HG03159 (cell line): ENCODE measurements around the gene CEP78.

Experiments used
- ATAC-seq: cut with Tn5 transposase; IDR thresholded peaks from one replicate; pipeline ENCODE4 v1.9.1; 2021; ENCODE audit warnings: mild to moderate bottlenecking, moderate library complexity; ENCODE audit not compliant: unreplicated experiment

The CEP78 gene

GRCh38 chr9:78303377-78304062 is 67.6 kb downstream of the CEP78 start:
- ATAC-seq = no peak

- no peak for ATAC-seq
These were observed 68.5 kb downstream of the CEP78 start for GRCh38 chr9:78304357-78304756.

- no peak for ATAC-seq
These were observed 70.6 kb downstream of the CEP78 start for GRCh38 chr9:78306222-78307076.

GRCh38 chr9:78307360-78307759 is 71.5 kb downstream of the CEP78 start:
- no peak for ATAC-seq

DNA sequence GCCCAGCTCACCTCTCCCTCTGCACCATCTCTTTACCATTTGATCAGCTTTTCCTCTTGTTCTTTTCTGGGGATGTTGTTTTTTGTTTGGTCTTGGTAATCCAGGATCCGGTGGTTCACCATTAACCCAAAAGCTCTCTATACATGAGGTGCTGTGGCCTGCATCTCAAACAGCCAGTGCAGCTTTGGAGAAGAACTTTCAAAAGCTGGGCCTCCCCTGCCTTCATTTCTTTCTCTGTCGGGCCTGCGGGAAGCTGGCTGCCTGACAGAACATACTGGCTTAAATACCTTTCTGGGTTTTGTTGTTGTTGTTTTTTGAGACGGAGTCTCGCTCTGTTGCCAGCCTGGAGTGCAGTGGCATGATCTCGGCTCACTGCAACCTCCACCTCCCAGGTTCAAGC is 73.2 kb downstream of the CEP78 start:
- ATAC-seq = no peak

DNA sequence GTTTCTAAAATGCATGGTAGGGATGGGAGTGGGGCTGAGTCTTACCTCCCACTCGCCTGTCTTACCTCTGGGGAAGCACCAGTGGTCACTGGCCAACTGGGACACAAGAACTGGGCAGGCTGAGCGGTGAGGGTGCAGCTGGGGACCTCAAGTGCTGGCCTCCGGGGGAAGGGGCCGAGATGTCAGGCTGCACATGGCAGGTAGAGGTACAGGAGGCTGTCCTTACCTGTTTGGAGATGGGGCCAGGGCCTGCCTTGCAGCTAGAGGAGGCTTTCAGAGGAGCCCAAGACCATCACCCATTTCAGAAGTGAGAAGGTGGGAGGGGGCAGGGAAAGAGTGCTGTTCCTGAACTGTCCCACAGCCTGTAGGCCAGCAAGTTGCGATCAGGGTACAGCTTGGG is 75.2 kb downstream of the CEP78 start:
- ATAC-seq = no peak

DNA sequence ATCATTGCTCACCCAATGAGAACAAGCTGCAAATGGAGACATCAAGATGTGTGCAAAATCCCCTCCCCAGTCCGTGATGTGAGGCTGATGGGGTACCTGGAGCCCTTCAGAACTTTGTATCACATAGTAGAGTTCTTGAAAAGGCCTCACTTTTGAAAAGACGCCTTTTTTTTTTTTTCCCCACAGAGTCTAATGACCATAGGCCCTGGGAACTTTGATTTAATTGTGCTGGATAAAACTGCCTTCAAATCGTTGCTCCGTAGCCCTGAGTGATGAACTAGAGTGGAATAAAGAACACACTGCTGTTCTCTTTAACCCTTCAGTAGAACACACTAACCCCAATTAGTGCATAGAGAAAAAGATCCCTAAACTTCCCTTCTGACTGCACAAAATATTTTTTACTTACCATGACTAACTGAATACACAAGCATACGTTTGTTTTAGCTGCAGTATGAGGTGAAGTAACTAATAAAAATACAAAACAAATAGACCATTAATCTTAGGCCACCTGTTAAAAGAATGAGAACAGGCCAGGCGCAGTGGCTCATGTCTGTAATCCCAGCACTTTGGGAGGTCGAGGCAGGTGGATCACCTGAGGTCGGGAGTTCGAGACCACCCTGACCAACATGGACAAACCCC is 76.1 kb downstream of the CEP78 start:
- ATAC-seq = no peak

GRCh38 chr9:78314550-78314949 is 78.7 kb downstream of the CEP78 start:
- ATAC-seq = no peak

DNA sequence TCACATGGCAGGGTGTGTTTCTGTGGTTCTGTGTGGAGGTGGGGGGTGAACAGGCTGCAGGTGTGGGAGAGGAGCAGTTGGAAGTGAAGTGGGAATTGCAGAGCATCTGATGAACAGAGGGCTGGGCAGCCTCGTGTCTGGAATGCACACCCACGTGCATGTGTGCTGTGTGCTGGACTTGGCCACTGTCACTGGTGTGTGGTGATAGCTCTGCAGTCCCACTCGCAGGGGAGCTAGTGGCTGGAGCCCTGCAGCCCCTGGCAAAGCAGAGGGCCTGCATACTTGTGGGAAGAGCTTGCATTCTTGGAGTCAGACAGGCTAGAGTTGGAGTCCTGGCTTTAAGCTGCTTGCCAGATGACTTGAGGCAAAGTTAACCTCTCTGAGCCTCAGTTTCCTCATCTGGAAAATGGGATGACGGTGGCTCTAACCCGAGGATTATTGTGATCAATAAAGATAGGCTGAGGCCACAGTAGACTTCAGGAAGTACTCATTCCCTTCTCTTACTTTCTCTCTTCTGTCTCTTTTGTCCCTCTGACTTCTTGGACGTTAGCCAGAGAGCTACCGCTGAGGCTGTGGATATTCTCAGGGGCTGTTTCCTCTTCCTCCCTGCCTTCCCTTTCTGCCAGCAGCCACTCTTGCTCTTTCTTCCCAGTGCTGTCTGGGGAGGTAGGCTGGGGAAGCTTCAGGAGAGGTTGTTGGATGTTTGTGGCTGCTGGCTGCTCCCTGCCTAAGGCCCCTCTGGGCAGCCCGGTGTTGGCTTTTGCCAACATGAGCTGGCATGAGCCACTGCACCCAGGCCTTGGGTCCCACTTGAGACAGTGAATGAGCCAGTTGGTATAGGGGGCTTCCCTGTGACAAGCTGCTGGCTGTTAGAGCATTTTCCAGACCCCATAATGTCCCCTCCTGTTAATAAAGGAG is 79.3 kb downstream of the CEP78 start:
- ATAC-seq = no peak

DNA sequence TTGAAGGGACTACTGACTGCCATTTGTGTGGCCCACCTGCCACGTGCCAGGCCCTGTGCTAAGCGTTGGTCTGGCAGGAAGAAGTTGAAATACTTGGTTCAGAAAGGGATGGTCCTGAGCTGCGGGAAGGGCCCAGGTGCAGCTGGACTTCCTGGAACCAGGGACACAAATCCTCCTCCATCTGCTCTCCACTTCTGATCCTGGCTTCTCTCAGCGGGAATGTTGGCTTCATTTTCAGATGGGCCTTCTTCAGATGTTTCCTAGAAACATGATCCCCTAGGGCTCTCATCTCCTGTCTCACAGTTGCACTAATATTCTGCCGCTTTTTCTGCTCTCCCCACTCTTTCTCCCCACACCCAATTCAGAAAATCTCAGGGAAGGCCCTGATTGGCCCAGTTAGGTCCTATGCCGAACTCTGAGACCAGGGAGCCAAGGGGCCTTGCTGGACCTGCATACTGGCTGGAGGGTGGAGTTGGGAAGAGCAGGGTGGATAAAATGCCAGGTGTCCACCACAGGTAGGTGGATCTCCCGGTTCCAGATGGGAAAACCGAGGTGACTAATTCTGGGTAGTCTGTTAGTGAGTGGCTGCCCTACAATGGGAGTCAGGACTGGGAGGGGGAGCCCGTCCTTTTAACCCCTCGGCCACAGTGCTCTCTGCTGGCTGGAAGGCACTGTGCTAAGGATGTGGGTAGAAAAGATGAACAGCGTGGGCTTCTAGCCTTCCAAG is 80.5 kb downstream of the CEP78 start:
- no peak for ATAC-seq

DNA sequence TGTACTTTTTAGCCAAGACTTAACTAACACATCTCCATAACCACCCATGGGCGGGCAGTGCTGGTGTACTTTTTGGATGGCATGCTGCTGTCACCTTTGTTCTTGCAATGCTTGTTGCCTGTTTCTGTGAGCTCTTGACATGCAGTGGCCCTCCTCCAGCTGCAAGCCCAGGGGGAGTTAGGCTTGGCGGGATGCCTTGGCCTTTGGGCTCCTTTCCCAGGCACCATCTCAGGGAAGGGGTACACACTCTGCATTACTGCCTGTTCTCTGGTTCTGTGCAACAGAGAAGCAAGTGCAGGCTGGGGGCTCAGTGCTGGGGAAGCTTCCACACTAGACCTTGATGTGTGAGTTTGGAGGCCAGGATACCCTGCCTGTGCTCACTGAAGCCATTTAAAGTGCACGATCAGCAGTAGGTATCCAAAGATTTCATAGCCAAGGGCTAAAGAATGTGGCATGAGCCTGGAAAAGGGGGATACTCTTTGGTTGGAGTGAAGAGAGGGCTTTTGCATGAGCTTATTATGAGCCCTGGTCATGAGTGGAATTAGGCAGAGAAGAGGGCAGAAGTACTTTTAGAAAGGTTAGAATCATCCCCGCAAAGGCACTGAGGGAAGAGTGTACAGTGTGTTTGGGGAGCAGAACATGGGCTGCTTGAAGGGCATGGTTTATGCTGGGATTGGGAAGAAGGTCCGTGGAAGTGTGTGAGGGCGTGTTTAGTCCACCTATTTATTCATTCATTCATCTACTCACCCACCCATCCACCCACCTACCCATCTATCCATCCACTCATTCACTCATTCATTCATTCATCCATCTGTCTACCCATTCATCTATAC is 83.5 kb downstream of the CEP78 start:
- no peak for ATAC-seq

- ATAC-seq = no peak
These were observed 84.3 kb downstream of the CEP78 start for GRCh38 chr9:78320030-78320693.

GRCh38 chr9:78320875-78321496 is 85.1 kb downstream of the CEP78 start:
- no peak for ATAC-seq

DNA sequence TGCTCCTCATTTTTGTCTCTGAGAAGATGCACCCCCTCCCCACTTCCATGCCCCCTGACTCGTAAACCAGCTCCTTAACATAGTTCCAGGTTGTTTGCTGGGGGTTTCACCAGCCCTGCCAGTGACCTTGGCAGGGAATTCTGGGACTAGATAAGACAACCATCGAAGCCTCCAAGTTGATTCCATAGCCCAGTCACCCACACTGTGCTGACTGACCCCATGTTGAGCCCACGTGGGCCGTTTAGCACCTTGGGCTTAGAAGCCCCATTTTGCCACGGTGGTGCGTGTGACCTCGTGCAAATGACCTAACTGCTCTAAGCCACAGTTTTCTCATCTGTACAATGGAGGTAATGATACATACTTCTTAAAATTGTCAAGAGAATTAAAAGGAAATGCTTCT is 85.6 kb downstream of the CEP78 start:
- no peak for ATAC-seq

DNA sequence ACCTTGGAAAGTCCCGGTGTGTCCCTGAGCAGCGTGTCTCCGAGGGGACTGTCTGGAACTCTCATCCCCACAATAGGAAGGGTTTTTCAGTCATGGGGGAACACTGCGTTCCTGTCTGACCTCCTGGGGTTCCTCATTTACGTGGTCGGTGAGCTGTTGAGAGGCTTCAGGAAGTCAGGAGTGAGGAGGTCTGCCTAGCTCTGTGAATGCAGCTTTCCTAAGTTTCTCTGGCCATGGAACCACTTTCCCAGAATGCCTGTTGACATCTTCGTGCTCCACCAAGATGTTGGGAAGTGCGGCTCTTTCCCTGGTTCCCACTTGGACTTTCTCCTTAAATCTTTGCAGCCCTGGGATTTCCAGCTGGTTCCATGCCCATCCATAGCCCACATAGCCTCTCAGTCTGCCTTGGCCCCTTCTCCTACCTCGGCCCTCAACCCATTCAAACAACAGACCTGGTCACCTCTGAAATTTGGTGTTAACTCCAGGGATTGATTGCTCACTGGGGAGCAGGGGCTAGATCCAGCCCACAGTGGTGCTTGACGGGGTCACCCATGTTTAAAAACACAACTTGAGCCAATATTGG is 88.3 kb downstream of the CEP78 start:
- no peak for ATAC-seq

DNA sequence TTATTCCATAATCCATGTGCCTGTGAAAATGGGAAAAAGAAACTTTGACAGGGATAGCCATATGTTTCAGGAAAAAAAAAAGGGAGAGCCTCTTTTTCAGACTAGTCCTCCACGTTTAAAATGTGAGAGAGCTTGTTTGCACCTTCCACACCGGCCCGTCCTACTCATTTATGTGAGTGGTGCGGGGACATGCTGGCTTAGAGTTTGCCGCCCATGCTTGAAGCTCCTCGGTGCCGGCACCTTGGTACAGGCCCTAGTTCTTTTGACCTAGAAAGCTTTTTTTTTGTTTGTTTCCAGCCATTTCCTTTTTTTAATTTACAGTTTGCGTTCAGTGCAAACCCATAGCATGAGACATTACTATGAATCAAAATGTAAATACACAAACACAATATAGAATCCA is 88.8 kb downstream of the CEP78 start:
- no peak for ATAC-seq

GRCh38 chr9:78325343-78325742 is 89.5 kb downstream of the CEP78 start:
- no peak for ATAC-seq

GRCh38 chr9:78325846-78326360 is 90.0 kb downstream of the CEP78 start:
- ATAC-seq = no peak
